ENCODE data around the gene CAMK2B.
"Not testable (repeated sequence)": the region's sequence is repeated elsewhere in the genome, so short reads cannot be mapped to it uniquely, and the experiment has no call there.

CAMK2B gene

GRCh38 chr7:44212018-44212417 is 113.4 kb downstream of the CAMK2B start:
- DNase-seq (ENCODE audit: insufficient read length, low spot score) = no peak
- FAIRE-seq = no peak
- no peak for TF ChIP-seq TAF1 (IDR thresholded peaks at IDR 0.05; ENCODE audit: low read depth, low read length)
- no peak for TF ChIP-seq POU2F2 (IDR thresholded peaks at IDR 0.05; ENCODE audit: low read depth, low read length)
- no peak for TF ChIP-seq POLR2AphosphoS5 (IDR thresholded peaks at IDR 0.05; ENCODE audit: low read depth, low read length)
- no peak for TF ChIP-seq PAX5 (IDR thresholded peaks at IDR 0.05; ENCODE audit: insufficient read depth, low read length, severe bottlenecking)
- no peak for TF ChIP-seq POLR2A (IDR thresholded peaks at IDR 0.05; ENCODE audit: low read depth, low read length)
- TF ChIP-seq SPI1 (IDR thresholded peaks at IDR 0.05; ENCODE audit: low read depth, low read length) = no peak

GRCh38 chr7:44211126-44211675 is 114.2 kb downstream of the CAMK2B start:
- TF ChIP-seq POLR2AphosphoS5 (IDR thresholded peaks at IDR 0.05; ENCODE audit: low read depth, low read length) (no peak), SPI1 (IDR thresholded peaks at IDR 0.05; ENCODE audit: low read depth, low read length) (no peak), POU2F2 (IDR thresholded peaks at IDR 0.05; ENCODE audit: low read depth, low read length) (no peak), TAF1 (IDR thresholded peaks at IDR 0.05; ENCODE audit: low read depth, low read length) (no peak), POLR2A (IDR thresholded peaks at IDR 0.05; ENCODE audit: low read depth, low read length) (no peak)
- DNase-seq (ENCODE audit: insufficient read length, low spot score) (no peak), FAIRE-seq (no peak)

DNA sequence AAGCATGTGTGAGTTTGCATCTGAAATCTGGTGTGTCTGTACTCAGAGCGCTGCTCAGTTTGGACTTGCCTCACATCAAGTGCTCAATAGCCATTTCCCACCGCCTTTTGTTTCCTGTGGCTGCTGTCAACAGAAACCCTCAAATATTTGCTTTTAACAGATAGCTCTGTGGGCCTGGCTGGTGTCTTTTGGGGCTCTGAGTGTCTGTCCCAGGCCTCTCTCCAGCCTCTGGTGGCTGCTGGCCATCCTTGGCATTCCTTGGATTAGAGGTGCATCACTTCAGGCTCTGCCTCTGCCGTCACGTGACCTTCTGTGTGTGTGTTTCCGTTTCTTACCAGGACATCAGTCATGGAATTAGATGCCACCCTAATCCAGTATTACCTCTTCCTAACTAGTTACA is 115.3 kb downstream of the CAMK2B start:
- TF ChIP-seq POLR2AphosphoS5 (IDR thresholded peaks at IDR 0.05; ENCODE audit: low read depth, low read length) = no peak
- TF ChIP-seq SPI1 (IDR thresholded peaks at IDR 0.05; ENCODE audit: low read depth, low read length) = no peak
- no peak for TF ChIP-seq PAX5 (IDR thresholded peaks at IDR 0.05; ENCODE audit: insufficient read depth, low read length, severe bottlenecking)
- no peak for TF ChIP-seq POU2F2 (IDR thresholded peaks at IDR 0.05; ENCODE audit: low read depth, low read length)
- no peak for TF ChIP-seq TAF1 (IDR thresholded peaks at IDR 0.05; ENCODE audit: low read depth, low read length)
- no peak for TF ChIP-seq POLR2A (IDR thresholded peaks at IDR 0.05; ENCODE audit: low read depth, low read length)
- DNase-seq (ENCODE audit: insufficient read length, low spot score) (no peak), FAIRE-seq (no peak)

- TF ChIP-seq PAX5 (IDR thresholded peaks at IDR 0.05; ENCODE audit: insufficient read depth, low read length, severe bottlenecking) (no peak), SPI1 (IDR thresholded peaks at IDR 0.05; ENCODE audit: low read depth, low read length) (no peak)
- DNase-seq (ENCODE audit: insufficient read length, low spot score) (no peak), FAIRE-seq (no peak)
These were observed 117.3 kb downstream of the CAMK2B start for GRCh38 chr7:44208085-44208484.

GRCh38 chr7:44206008-44206407 is 119.4 kb downstream of the CAMK2B start:
- no peak for TF ChIP-seq TAF1 (IDR thresholded peaks at IDR 0.05; ENCODE audit: low read depth, low read length)
- TF ChIP-seq PAX5 (IDR thresholded peaks at IDR 0.05; ENCODE audit: insufficient read depth, low read length, severe bottlenecking) = no peak
- no peak for TF ChIP-seq SPI1 (IDR thresholded peaks at IDR 0.05; ENCODE audit: low read depth, low read length)
- no peak for TF ChIP-seq POLR2AphosphoS5 (IDR thresholded peaks at IDR 0.05; ENCODE audit: low read depth, low read length)
- TF ChIP-seq POLR2A (IDR thresholded peaks at IDR 0.05; ENCODE audit: low read depth, low read length) = no peak
- no peak for TF ChIP-seq POU2F2 (IDR thresholded peaks at IDR 0.05; ENCODE audit: low read depth, low read length)
- FAIRE-seq (no peak), DNase-seq (ENCODE audit: insufficient read length, low spot score) (no peak)

DNA sequence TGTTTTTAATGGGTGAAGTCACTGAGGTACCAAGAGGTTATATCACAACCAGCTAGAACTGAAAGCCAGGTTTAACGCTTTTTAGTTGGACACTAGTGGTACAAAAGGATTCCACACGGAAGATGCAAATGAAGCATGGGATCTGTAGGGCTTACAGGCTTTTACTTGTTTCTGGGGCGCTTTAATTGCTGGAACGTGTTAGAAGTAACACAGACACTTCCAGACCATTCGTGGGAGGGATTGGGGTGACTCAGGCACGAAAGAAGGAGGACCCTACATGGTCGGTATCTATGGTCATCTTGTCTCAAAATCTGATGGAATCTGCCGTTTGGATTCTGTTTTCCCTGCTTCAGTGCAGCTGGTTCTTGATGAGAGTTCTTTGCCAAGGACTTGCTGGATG is 123.6 kb downstream of the CAMK2B start:
- TF ChIP-seq POLR2A (IDR thresholded peaks at IDR 0.05; ENCODE audit: low read depth, low read length) = no peak
- TF ChIP-seq TAF1 (IDR thresholded peaks at IDR 0.05; ENCODE audit: low read depth, low read length) = no peak
- DNase-seq (ENCODE audit: insufficient read length, low spot score) = no peak
- FAIRE-seq = no peak

GRCh38 chr7:44200699-44201461 is 124.5 kb downstream of the CAMK2B start, which contains the start of gene YKT6:
TSS of gene YKT6 (plus strand) at chr7:44200978. CDS start at chr7:44201136, 158 bp downstream.
- DNase-seq (ENCODE audit: insufficient read length, low spot score) (peak; percentile 99), FAIRE-seq (peak; percentile 100)
- TF ChIP-seq POU2F2 (IDR thresholded peaks at IDR 0.05; ENCODE audit: low read depth, low read length) (peak; percentile 32), SPI1 (IDR thresholded peaks at IDR 0.05; ENCODE audit: low read depth, low read length) (peak; percentile 55), TAF1 (IDR thresholded peaks at IDR 0.05; ENCODE audit: low read depth, low read length) (peak; percentile 95), POLR2AphosphoS5 (IDR thresholded peaks at IDR 0.05; ENCODE audit: low read depth, low read length) (peak; percentile 79; the same call in 1 of the 2 replicates), POLR2A (IDR thresholded peaks at IDR 0.05; ENCODE audit: low read depth, low read length) (peak; percentile 85; the same call in 1 of the 2 replicates), PAX5 (IDR thresholded peaks at IDR 0.05; ENCODE audit: insufficient read depth, low read length, severe bottlenecking) (peak; percentile 54)

- not testable (repeated sequence) for FAIRE-seq; DNase-seq (ENCODE audit: insufficient read length, low spot score)
These were observed 125.2 kb downstream of the CAMK2B start for GRCh38 chr7:44200163-44200562.

- TF ChIP-seq POLR2A (IDR thresholded peaks at IDR 0.05; ENCODE audit: low read depth, low read length) = no peak
- no peak for TF ChIP-seq POLR2AphosphoS5 (IDR thresholded peaks at IDR 0.05; ENCODE audit: low read depth, low read length)
- no peak for TF ChIP-seq POU2F2 (IDR thresholded peaks at IDR 0.05; ENCODE audit: low read depth, low read length)
- no peak for TF ChIP-seq SPI1 (IDR thresholded peaks at IDR 0.05; ENCODE audit: low read depth, low read length)
- TF ChIP-seq PAX5 (IDR thresholded peaks at IDR 0.05; ENCODE audit: insufficient read depth, low read length, severe bottlenecking) = no peak
- no peak for TF ChIP-seq TAF1 (IDR thresholded peaks at IDR 0.05; ENCODE audit: low read depth, low read length)
- DNase-seq (ENCODE audit: insufficient read length, low spot score) = no peak
- no peak for FAIRE-seq
These were observed 127.9 kb downstream of the CAMK2B start for GRCh38 chr7:44197474-44197873.

- DNase-seq (ENCODE audit: insufficient read length, low spot score) (no peak), FAIRE-seq (peak; percentile 90)
- no peak for TF ChIP-seq SPI1 (IDR thresholded peaks at IDR 0.05; ENCODE audit: low read depth, low read length)
- TF ChIP-seq PAX5 (IDR thresholded peaks at IDR 0.05; ENCODE audit: insufficient read depth, low read length, severe bottlenecking) = no peak
- no peak for TF ChIP-seq POLR2AphosphoS5 (IDR thresholded peaks at IDR 0.05; ENCODE audit: low read depth, low read length)
- no peak for TF ChIP-seq POLR2A (IDR thresholded peaks at IDR 0.05; ENCODE audit: low read depth, low read length)
- TF ChIP-seq TAF1 (IDR thresholded peaks at IDR 0.05; ENCODE audit: low read depth, low read length) = no peak
- TF ChIP-seq POU2F2 (IDR thresholded peaks at IDR 0.05; ENCODE audit: low read depth, low read length) = no peak
These were observed 128.9 kb downstream of the CAMK2B start for GRCh38 chr7:44196450-44196872.
